HG03571 (cell line): ENCODE measurements around the gene RECK.
"Not testable (repeated sequence)": the region's sequence is repeated elsewhere in the genome, so short reads cannot be mapped to it uniquely, and the experiment has no call there.

ENCODE experiments used
- ATAC-seq: cut with Tn5 transposase; IDR thresholded peaks from one replicate; pipeline ENCODE4 v1.9.1; 2021; ENCODE audit not compliant: unreplicated experiment

Gene RECK

GRCh38 chr9:36109071-36109470 lies 72.4 kb downstream of the RECK start:
- no peak for ATAC-seq

GRCh38 chr9:36110434-36110833 lies 73.7 kb downstream of the RECK start:
- ATAC-seq = no peak

- ATAC-seq = no peak
These were observed 75.8 kb downstream of the RECK start for GRCh38 chr9:36112516-36112915.

GRCh38 chr9:36113999-36114398 lies 77.3 kb downstream of the RECK start:
- no peak for ATAC-seq

GRCh38 chr9:36116593-36116992 lies 79.9 kb downstream of the RECK start:
- no peak for ATAC-seq

- ATAC-seq = no peak
These were observed 81.5 kb downstream of the RECK start for GRCh38 chr9:36118201-36118600.

GRCh38 chr9:36118706-36119105 lies 82.0 kb downstream of the RECK start:
- ATAC-seq = no peak

- ATAC-seq = no peak
These were observed 82.8 kb downstream of the RECK start for GRCh38 chr9:36119476-36119875.

GRCh38 chr9:36120705-36121104 lies 84.0 kb downstream of the RECK start:
- no peak for ATAC-seq

- ATAC-seq = no peak
These were observed 85.3 kb downstream of the RECK start for GRCh38 chr9:36121971-36122370.

- ATAC-seq = no peak
These were observed 86.8 kb downstream of the RECK start for GRCh38 chr9:36123515-36123914.

GRCh38 chr9:36125062-36125855 lies 88.5 kb downstream of the RECK start:
- ATAC-seq = no peak

- no peak for ATAC-seq
These were observed 89.5 kb downstream of the RECK start for GRCh38 chr9:36126016-36126730.

- no peak for ATAC-seq
These were observed 91.0 kb downstream of the RECK start for GRCh38 chr9:36127652-36128244.

- ATAC-seq = no peak
These were observed 91.6 kb downstream of the RECK start for GRCh38 chr9:36128349-36128748.

- no peak for ATAC-seq
These were observed 92.4 kb downstream of the RECK start for GRCh38 chr9:36129139-36129538.

- not testable (repeated sequence) for ATAC-seq
These were observed 95.0 kb downstream of the RECK start for GRCh38 chr9:36131666-36132065.

- ATAC-seq = no peak
These were observed 95.4 kb downstream of the RECK start for GRCh38 chr9:36132086-36132485.

GRCh38 chr9:36134761-36135505 lies 98.2 kb downstream of the RECK start:
- no peak for ATAC-seq

GRCh38 chr9:36135741-36136271 lies 99.1 kb downstream of the RECK start:
- no peak for ATAC-seq

GRCh38 chr9:36136272-36136893 lies 99.7 kb downstream of the RECK start, which contains the start of gene GLIPR2:
TSS of gene GLIPR2 (plus strand) at chr9:36136733. CDS start at chr9:36136779, 46 bp downstream.
- ATAC-seq = peak; percentile 96
